22Rv1 (cell line): ENCODE results near the gene SAMMSON.

Experiments
- H3K27ac ChIP-seq: fragments of 450-650 bp; 2 replicates; pipeline ENCODE4 v1.5.1; 2017
- ZFX ChIP-seq: fragments of 450-650 bp; IDR thresholded peaks from 2 replicates; pipeline ENCODE4 v1.6.1; 2017; ENCODE audit warnings: antibody characterized with exemption, borderline replicate concordance
- TF ChIP-seq, protein P1 (sequence below): fragments of 450-650 bp; IDR thresholded peaks from 2 replicates; pipeline ENCODE4 v1.5.1; 2017; ENCODE audit warnings: mild to moderate bottlenecking

The SAMMSON gene

DNA sequence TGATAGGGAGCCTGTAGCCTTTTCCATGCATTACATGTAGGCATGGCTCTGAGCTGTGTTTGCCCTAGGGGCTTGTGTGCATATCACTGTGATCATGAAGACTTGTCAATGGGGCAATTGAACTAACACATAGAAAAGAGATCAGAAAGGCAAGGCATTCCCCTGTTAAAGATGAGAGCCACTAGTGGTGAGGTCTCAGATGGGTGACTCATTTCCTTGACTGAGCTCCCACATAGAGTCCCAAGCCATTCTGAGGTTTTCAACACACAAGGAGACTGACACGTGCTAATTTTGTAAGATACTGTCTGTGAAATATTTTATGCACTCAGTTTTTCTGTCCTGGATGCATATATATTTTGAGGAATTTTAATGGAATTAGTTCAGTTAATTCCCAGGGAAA lies 53.8 kb downstream of the SAMMSON start:
- H3K27ac ChIP-seq, result no peak overlapping the region
- TF ChIP-seq ZFX, result no peak
- TF ChIP-seq, protein P1, sequence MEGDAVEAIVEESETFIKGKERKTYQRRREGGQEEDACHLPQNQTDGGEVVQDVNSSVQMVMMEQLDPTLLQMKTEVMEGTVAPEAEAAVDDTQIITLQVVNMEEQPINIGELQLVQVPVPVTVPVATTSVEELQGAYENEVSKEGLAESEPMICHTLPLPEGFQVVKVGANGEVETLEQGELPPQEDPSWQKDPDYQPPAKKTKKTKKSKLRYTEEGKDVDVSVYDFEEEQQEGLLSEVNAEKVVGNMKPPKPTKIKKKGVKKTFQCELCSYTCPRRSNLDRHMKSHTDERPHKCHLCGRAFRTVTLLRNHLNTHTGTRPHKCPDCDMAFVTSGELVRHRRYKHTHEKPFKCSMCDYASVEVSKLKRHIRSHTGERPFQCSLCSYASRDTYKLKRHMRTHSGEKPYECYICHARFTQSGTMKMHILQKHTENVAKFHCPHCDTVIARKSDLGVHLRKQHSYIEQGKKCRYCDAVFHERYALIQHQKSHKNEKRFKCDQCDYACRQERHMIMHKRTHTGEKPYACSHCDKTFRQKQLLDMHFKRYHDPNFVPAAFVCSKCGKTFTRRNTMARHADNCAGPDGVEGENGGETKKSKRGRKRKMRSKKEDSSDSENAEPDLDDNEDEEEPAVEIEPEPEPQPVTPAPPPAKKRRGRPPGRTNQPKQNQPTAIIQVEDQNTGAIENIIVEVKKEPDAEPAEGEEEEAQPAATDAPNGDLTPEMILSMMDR, result no peak

DNA sequence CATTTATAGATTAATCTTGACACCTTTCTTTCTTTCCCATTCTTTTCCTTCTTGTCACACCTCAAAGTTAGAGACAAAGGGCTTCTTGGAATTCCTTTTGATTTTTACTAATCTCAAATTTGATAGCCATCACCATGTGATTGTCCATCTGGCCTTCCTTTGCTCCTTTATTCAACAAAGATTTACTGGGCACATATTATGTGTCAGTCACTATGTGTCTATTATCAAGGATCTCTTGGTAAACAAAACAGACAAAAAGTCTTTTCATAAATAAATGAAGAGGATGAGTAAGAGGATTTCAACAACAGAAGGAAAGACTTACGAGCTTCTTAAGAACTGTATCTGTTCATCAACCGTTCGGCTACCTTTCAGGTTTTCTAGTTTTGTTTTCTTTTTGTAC lies 56.5 kb downstream of the SAMMSON start:
- TF ChIP-seq, protein P1, result no peak
- TF ChIP-seq ZFX, result no peak
- H3K27ac ChIP-seq, result no peak overlapping the region

DNA sequence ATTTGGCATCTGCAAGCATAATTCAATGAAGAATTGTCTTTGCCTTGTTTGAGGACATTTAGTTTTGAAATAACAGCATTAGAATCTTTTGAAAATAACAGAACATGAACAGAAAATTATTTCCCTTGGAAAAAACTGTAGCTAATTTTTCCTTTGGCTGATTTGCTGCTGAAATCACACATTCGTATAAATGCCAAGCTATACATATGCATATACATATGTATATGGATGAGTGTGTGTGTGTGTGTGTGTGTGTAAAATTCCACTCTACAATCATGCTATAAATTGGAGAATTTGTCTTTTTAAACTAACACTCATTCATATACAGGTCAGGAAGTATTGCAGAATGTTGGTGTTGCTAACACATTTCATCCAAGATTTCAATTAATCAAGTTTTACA lies 57.9 kb downstream of the SAMMSON start:
- TF ChIP-seq ZFX, result no peak
- TF ChIP-seq, protein P1, result no peak
- H3K27ac ChIP-seq, result no peak overlapping the region

DNA sequence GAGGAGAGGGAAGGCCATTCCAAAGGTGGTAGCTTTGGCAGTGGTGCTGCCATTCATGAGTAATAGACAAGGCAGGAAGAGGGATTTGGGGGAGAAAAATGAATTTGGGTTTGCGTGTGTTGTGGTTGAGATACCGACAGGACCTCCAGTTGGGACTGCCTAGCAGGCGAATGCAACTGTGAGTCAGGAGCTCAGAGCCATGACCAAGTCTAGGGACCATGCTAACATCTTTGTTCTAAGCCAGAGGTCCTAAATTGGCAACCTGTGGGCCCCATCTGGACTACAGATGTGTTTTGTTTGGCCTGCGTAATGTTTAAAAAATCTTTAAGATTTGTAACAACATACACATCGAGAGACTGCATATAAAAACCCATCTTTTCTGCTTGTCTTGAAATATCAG lies 61.6 kb downstream of the SAMMSON start:
- no peak for TF ChIP-seq ZFX
- H3K27ac ChIP-seq, result no peak overlapping the region

DNA sequence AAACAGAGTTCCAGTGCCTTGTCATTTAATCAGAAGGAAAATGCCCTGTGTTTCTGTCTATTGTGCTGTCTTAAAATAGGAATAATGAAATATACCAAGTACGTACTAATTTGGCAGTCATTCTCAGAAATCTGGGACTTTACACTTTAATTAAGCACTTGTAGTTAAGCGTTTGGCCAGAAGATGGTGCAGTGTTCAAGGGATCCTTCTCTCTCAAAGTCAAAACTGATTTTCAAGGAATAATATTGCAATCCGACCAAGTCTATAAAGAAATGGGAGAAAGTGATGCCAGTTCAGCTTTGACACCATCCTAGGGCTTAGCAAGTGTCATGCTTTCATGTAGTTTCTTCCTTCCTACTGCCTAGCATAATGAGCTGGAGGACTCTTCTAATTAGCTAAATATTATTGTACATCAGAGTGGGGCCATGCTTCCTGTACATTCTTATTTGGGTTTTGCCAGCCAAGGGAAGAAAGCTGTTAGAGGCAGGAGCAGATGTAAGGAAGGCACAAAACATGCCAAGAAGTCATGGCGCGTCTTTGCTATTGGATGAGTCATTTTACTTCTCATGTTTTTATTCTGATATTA lies 64.8 kb downstream of the SAMMSON start:
- TF ChIP-seq, protein P1, result peak; percentile 83
- TF ChIP-seq ZFX, result no peak
- no peak overlapping the region for H3K27ac ChIP-seq

DNA sequence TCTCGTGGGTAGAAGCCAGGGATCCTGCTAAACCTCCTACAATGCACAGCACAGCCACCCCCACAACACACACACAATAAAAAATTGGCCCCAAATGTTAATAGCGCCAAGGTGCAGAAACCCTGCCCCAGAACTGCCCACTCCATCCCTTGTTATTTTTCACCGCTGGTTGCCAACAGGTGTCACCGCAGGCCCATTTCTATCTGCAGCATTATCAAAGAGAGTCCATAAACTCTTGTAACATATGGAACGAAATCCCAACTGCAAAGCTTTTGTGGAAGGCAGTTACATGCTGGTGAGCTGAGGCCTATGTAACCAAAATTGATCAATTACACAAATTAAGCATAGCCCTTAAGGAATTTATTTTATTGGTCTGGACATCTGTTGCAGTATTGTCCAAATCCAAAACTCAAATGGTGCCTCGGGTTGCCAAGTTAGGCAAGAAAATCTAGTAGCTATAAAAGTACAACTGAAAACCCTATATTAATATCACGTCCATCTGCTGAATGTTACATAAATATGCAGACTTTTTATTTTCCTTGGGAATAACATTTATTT lies 66.2 kb downstream of the SAMMSON start:
- no peak overlapping the region for H3K27ac ChIP-seq
- no peak for TF ChIP-seq ZFX
- TF ChIP-seq, protein P1, result peak; percentile 71

DNA sequence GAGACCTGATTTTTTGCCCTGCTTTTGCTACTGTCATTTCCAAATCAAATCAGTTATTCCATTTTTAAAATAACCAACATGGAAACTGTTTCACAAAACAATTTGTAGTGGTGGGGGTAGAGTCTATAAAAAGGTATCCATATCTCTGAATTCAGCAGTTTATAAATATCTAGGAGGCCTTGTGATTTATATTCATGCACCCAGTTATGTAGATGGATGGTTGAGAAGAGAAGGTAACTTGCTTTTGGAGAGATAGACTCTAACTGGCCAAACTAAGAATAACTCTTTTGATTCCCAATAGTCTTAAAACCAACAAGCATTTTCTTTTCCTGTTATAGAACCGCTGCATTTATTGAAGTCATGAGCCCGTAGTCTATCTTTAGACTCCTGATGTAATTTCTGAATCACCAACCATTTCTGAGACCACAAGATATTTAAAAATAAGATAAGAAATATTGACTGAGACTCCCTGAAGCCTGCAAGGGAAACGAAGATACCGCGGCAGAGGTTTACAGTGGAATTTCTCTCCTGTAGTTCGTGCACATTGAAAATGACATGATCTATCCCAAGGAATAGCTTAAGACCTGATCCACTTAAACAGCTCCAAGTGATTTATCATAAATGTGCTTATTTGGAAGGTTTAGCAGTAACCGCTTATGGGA lies 68.5 kb downstream of the SAMMSON start:
- TF ChIP-seq, protein P1, result no peak
- no peak for TF ChIP-seq ZFX
- H3K27ac ChIP-seq, result no peak overlapping the region
